ENCODE data around the gene ABHD12. TPM values are rescaled to one million over a fixed set of nuclear protein-coding genes. Genes with fewer than 3 reads are reported as not detected.

ABHD12 gene
- total and polyA plus RNA-seq, 10 of the 15 experiments (the other 5 are each of a cell fraction or from before 2014, with no cell fraction given): 1.5 to 61.8 (median 26.7) TPM

DNA sequence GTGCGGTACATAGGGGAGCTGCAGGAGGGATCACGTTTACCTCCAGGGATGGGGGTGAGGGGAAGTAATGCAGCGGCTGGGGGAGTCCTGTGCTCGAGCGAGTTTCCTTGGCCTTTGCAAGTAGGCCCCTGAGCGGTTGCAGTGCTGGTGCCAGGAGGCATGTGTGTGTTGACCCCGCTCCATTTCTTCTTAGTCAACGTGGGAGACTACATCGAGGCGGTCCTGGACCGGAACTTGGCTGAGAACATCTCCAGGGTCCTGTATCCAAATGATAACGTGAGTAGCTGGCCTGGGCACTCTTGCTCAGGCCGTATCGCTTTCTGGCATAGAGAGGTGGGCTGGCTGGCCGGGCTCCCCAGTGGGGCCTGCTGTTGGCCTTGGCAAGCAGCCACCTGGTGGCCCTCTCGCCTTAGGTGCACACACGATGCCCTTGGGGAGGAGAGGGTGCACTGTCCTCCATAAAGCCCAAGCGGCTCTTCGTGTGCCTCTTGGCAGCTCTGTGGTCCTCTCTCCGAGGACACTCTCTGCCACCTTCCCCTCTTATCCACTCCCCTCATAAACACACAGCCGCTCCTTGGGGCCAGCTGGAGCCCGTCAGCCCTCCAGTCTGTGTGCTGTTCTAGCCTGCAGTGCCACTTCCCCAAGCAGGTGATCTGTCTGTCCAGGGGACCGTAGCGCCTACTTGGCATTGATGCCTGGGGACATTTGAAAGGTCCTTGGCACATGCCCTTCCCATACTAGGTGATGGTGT lies 113.4 kb downstream of the ABHD12 start (continued):
- no peak for TF ChIP-seq NR2C1 (IDR thresholded peaks at IDR 0.05)
- TF ChIP-seq RELA (IDR thresholded peaks at IDR 0.05; ENCODE audit: borderline replicate concordance, partially characterized antibody): no peak
- no peak for TF ChIP-seq ZSCAN29 (IDR thresholded peaks at IDR 0.05)
- TF ChIP-seq RFX5 (IDR thresholded peaks at IDR 0.05; ENCODE audit: low read depth, low read length): no peak
- TF ChIP-seq HDGF (IDR thresholded peaks at IDR 0.05): no peak
- TF ChIP-seq CHD1 (IDR thresholded peaks at IDR 0.05; ENCODE audit: low read depth, low read length): no peak

- Histone ChIP-seq H3K4me3 (no peak overlapping the region), H3K27me3 (replicated peaks in 1 of 2; ENCODE audit: control insufficient read depth in 2 of 2, insufficient read depth in 2 of 2, low read length in 1 of 2) (no peaks in the 10 kb centered on the region), H3K27ac (ENCODE audit: control insufficient read depth, insufficient read depth) (no peak overlapping the region), H3K36me3 (ENCODE audit: control insufficient read depth in 2 of 2, insufficient read depth in 2 of 2, low read length in 1 of 2) (peaks cover 10 to 40% of the 10 kb centered on the region in 2 experiments), H2AFZ (ENCODE audit: control insufficient read depth, low read depth, low read length) (no peak overlapping the region), H3K4me1 (ENCODE audit: control insufficient read depth, insufficient read depth, low read length) (peaks cover 14% of the 10 kb centered on the region), H3K9ac (ENCODE audit: control insufficient read depth, insufficient read depth, low read length) (no peak overlapping the region), H3K4me2 (ENCODE audit: control insufficient read depth, insufficient read depth) (no peak overlapping the region), H3K9me3 (replicated peaks; ENCODE audit: control insufficient read depth, insufficient read depth, low read length) (no peaks in the 10 kb centered on the region), H3K79me2 (ENCODE audit: control insufficient read depth, insufficient read depth, low read length) (no peaks in the 10 kb centered on the region), H4K20me1 (ENCODE audit: control insufficient read depth, insufficient read depth) (no peaks in the 10 kb centered on the region)
- no TSS peak for BruUV-seq (replicated peaks)
- in situ Hi-C loops (cut with MboI) (no loop called here), intact Hi-C loops (cut with micrococcal nuclease; ENCODE audit: unreplicated experiment) (no loop called here)
- ChIA-PET POLR2A (no interaction called here), CTCF (no interaction called here), SMC1A (ENCODE audit: uncharacterized antibody, unreplicated experiment) (no interaction called here), RAD21 (ENCODE audit: unreplicated experiment) (no interaction called here)
- DNase-seq (ENCODE audit: low read depth, low spot score): no peak
- FAIRE-seq: no peak
- TF ChIP-seq EED (IDR thresholded peaks at IDR 0.05; ENCODE audit: low read depth) (no peak), ZNF24 (IDR thresholded peaks at IDR 0.05) (no peak), WRNIP1 (IDR thresholded peaks at IDR 0.05; ENCODE audit: borderline replicate concordance, low read depth, low read length) (no peak), HDAC6 (IDR thresholded peaks at IDR 0.05; ENCODE audit: unreplicated experiment) (no peak), POLR2AphosphoS5 (IDR thresholded peaks at IDR 0.05; ENCODE audit: low read length) (no peak), IRF4 (IDR thresholded peaks at IDR 0.05; ENCODE audit: low read depth, low read length) (no peak), USF1 (IDR thresholded peaks at IDR 0.05; ENCODE audit: borderline replicate concordance, extremely low read length, insufficient read depth, low read depth, low read length) (no peak), BHLHE40 (IDR thresholded peaks at IDR 0.05; ENCODE audit: borderline replicate concordance in 1 of 2, low read depth in 2 of 2, low read length in 1 of 2) (no peak), TCF12 (IDR thresholded peaks at IDR 0.05; ENCODE audit: low read depth, low read length) (no peak)
- TF ChIP-seq, protein P1, sequence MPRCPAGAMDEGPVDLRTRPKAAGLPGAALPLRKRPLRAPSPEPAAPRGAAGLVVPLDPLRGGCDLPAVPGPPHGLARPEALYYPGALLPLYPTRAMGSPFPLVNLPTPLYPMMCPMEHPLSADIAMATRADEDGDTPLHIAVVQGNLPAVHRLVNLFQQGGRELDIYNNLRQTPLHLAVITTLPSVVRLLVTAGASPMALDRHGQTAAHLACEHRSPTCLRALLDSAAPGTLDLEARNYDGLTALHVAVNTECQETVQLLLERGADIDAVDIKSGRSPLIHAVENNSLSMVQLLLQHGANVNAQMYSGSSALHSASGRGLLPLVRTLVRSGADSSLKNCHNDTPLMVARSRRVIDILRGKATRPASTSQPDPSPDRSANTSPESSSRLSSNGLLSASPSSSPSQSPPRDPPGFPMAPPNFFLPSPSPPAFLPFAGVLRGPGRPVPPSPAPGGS (IDR thresholded peaks at IDR 0.05; ENCODE audit: borderline replicate concordance, insufficient read depth, low read depth, low read length, poor library complexity, severe bottlenecking): no peak
- TF ChIP-seq, protein P2, sequence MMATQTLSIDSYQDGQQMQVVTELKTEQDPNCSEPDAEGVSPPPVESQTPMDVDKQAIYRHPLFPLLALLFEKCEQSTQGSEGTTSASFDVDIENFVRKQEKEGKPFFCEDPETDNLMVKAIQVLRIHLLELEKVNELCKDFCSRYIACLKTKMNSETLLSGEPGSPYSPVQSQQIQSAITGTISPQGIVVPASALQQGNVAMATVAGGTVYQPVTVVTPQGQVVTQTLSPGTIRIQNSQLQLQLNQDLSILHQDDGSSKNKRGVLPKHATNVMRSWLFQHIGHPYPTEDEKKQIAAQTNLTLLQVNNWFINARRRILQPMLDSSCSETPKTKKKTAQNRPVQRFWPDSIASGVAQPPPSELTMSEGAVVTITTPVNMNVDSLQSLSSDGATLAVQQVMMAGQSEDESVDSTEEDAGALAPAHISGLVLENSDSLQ (IDR thresholded peaks at IDR 0.05): no peak
- TF ChIP-seq, protein P3, sequence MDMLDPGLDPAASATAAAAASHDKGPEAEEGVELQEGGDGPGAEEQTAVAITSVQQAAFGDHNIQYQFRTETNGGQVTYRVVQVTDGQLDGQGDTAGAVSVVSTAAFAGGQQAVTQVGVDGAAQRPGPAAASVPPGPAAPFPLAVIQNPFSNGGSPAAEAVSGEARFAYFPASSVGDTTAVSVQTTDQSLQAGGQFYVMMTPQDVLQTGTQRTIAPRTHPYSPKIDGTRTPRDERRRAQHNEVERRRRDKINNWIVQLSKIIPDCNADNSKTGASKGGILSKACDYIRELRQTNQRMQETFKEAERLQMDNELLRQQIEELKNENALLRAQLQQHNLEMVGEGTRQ (IDR thresholded peaks at IDR 0.05; ENCODE audit: borderline replicate concordance, low read depth, low read length): no peak
- WGBS (ENCODE audit: insufficient coverage, insufficient replicate concordance, low lambda C conversion rate, missing lambda C conversion rate): 96% methylated on average over 19 of the region's 24 CpGs
- ATAC-seq: no peak
Observed at GRCh38 chr20:25276533-25277050, 114.0 kb downstream of the ABHD12 start.
